ENCODE results near the gene SLC7A9. TPM values are rescaled to one million over a fixed set of nuclear protein-coding genes. Genes with fewer than 3 reads are reported as not detected.
"Not testable (repeated sequence)": the region's sequence is repeated elsewhere in the genome, so short reads cannot be mapped to it uniquely, and the experiment has no call there.

Gene SLC7A9
- total and polyA plus RNA-seq, 2 donors (not counting 1 experiment from before 2014, with no cell fraction given), result 0.17 TPM; not detected in 1

DNA sequence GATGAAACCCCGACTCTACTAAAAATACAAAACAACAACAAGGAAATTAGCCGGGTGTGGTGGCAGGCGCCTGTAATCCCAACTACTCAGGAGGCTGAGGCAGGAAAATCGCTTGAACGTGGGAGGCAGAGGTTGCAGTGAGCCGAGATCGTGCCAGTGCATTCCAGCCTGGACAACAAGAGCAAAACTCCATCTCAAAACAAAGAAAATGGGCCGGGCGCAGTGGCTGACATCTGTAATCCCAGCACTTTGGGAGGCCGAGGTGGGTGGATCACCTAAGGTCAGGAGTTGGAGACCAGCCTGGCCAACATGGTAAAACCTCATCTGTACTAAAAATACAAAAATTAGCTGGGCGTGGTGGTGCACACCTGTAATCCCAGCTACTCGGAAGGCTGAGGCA lies 37.5 kb downstream of the SLC7A9 start:
- H3K4me2 ChIP-seq (ENCODE audit: extremely low read depth, insufficient read depth, low read length); H3K4me3 ChIP-seq (replicated peaks in 1 of 4; ENCODE audit: control extremely low read depth in 1 of 4, insufficient read depth in 1 of 4, low read depth in 3 of 4, low read length in 4 of 4); H3K9me3 ChIP-seq (ENCODE audit: control insufficient read depth, insufficient read depth, low read depth, low read length); H3K4me1 ChIP-seq (ENCODE audit: control insufficient read depth, extremely low read depth, insufficient read depth, low read length); H2AFZ ChIP-seq (ENCODE audit: low read length); H4K20me1 ChIP-seq (ENCODE audit: control insufficient read depth, extremely low read depth, insufficient read depth, low read length); H3K79me2 ChIP-seq (ENCODE audit: control insufficient read depth, insufficient read depth, low read length); DNase-seq (ENCODE audit: low read depth in 2 of 2); H3K27me3 ChIP-seq (ENCODE audit: control insufficient read depth, insufficient read depth, low read length); H3K9ac ChIP-seq (ENCODE audit: insufficient read depth, low read length); H3K36me3 ChIP-seq (ENCODE audit: control insufficient read depth, insufficient read depth, low read length); H3K27ac ChIP-seq (ENCODE audit: insufficient read depth, low read length): not testable (repeated sequence)

DNA sequence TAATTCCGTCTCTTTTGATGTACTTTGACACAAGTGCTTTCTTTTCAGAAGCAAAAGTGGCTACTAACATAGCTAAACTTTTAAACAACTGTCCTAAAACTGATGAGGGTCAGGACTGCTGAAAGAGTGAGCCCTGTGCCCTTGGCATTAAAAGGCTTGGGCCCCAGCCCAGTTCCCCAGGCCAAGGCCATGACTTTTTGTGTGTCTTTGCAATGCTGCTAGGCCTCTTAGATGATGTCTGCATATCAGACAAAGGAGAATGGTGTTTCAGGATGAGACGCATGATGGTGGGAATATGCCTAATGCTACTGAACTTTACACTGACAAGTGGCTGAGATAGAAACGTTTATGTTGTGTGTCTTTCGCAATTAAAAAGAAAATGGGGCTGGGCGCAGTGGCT lies 38.0 kb downstream of the SLC7A9 start:
- Histone ChIP-seq H3K9ac (ENCODE audit: insufficient read depth, low read length) (no peak overlapping the region), H3K9me3 (ENCODE audit: control insufficient read depth, insufficient read depth, low read depth, low read length) (no peaks in the 10 kb centered on the region), H3K4me2 (ENCODE audit: extremely low read depth, insufficient read depth, low read length) (no peak overlapping the region), H3K36me3 (ENCODE audit: control insufficient read depth, insufficient read depth, low read length) (no peaks in the 10 kb centered on the region), H3K27me3 (ENCODE audit: control insufficient read depth, insufficient read depth, low read length) (no peaks in the 10 kb centered on the region), H4K20me1 (ENCODE audit: control insufficient read depth, extremely low read depth, insufficient read depth, low read length) (no peaks in the 10 kb centered on the region), H2AFZ (ENCODE audit: low read length) (no peak overlapping the region), H3K4me3 (replicated peaks in 1 of 4; ENCODE audit: control extremely low read depth in 1 of 4, insufficient read depth in 1 of 4, low read depth in 3 of 4, low read length in 4 of 4) (no peak overlapping the region), H3K4me1 (ENCODE audit: control insufficient read depth, extremely low read depth, insufficient read depth, low read length) (no peaks in the 10 kb centered on the region), H3K27ac (ENCODE audit: insufficient read depth, low read length) (no peak overlapping the region), H3K79me2 (ENCODE audit: control insufficient read depth, insufficient read depth, low read length) (no peaks in the 10 kb centered on the region)
- DNase-seq (ENCODE audit: low read depth in 2 of 2), result no peak
- TF ChIP-seq EZH2 (IDR thresholded peaks at IDR 0.05; ENCODE audit: low read length, missing control alignments), result no peak
- TF ChIP-seq, protein P1, sequence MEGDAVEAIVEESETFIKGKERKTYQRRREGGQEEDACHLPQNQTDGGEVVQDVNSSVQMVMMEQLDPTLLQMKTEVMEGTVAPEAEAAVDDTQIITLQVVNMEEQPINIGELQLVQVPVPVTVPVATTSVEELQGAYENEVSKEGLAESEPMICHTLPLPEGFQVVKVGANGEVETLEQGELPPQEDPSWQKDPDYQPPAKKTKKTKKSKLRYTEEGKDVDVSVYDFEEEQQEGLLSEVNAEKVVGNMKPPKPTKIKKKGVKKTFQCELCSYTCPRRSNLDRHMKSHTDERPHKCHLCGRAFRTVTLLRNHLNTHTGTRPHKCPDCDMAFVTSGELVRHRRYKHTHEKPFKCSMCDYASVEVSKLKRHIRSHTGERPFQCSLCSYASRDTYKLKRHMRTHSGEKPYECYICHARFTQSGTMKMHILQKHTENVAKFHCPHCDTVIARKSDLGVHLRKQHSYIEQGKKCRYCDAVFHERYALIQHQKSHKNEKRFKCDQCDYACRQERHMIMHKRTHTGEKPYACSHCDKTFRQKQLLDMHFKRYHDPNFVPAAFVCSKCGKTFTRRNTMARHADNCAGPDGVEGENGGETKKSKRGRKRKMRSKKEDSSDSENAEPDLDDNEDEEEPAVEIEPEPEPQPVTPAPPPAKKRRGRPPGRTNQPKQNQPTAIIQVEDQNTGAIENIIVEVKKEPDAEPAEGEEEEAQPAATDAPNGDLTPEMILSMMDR (conservative IDR thresholded peaks at IDR 0.05 in 1 of 2, IDR thresholded peaks at IDR 0.05 in 1 of 2; ENCODE audit: low read depth in 1 of 2, low read length in 2 of 2), result no peak

DNA sequence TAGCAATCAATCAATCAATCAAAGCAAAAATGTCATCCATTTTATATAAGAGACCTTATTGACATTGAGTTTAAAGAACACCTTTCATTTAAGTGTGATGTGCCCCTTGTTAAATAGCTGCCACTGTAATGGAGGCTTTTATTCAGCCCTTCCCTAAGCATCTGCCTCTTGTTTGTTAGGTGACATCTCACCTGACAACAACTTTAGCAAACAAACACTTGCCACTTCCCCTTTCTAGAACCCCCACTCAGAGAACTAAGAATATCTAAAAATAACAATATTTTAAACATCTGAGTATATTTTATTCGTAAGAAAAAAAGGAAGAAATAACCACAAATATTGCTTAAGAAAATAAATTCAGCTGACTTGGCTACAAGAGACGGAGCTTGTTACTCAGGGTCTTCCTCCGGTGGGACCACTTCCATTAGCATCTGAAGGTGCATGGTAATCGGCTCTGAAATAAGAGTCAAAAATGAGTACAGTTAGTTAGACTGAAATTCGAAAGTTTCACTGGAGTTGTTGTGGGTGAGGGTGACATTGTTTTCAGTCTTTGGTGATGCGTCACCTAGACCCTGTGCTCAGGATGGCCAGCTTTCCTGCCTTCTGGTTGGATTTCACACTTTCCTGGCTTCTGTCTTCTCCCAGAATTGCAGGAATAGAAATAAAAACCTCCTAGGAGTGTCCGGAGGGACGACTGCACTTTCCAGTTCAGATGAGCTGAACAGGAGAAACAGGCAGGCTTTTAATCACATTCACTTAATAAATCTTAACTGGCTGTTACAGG lies 39.1 kb downstream of the SLC7A9 start:
- Histone ChIP-seq H4K20me1 (ENCODE audit: control insufficient read depth, extremely low read depth, insufficient read depth, low read length) (no peaks in the 10 kb centered on the region), H3K27ac (ENCODE audit: insufficient read depth, low read length) (no peak overlapping the region), H3K27me3 (ENCODE audit: control insufficient read depth, insufficient read depth, low read length) (no peaks in the 10 kb centered on the region), H3K9ac (ENCODE audit: insufficient read depth, low read length) (no peak overlapping the region), H3K4me1 (ENCODE audit: control insufficient read depth, extremely low read depth, insufficient read depth, low read length) (no peaks in the 10 kb centered on the region), H3K36me3 (ENCODE audit: control insufficient read depth, insufficient read depth, low read length) (no peaks in the 10 kb centered on the region), H3K9me3 (ENCODE audit: control insufficient read depth, insufficient read depth, low read depth, low read length) (no peaks in the 10 kb centered on the region), H2AFZ (ENCODE audit: low read length) (no peak overlapping the region), H3K4me2 (ENCODE audit: extremely low read depth, insufficient read depth, low read length) (no peak overlapping the region), H3K79me2 (ENCODE audit: control insufficient read depth, insufficient read depth, low read length) (no peaks in the 10 kb centered on the region), H3K4me3 (replicated peaks in 1 of 4; ENCODE audit: control extremely low read depth in 1 of 4, insufficient read depth in 1 of 4, low read depth in 3 of 4, low read length in 4 of 4) (no peak overlapping the region)
- peak; percentile 39 to 89 for DNase-seq (ENCODE audit: low read depth in 2 of 2)
- TF ChIP-seq EZH2 (IDR thresholded peaks at IDR 0.05; ENCODE audit: low read length, missing control alignments), result no peak
- TF ChIP-seq, protein P1 (conservative IDR thresholded peaks at IDR 0.05 in 1 of 2, IDR thresholded peaks at IDR 0.05 in 1 of 2; ENCODE audit: low read depth in 1 of 2, low read length in 2 of 2), result no peak
